K562 (cell line): ENCODE results near the gene TRMT112. TPM values are rescaled to one million over a fixed set of nuclear protein-coding genes. Genes with fewer than 3 reads are reported as not detected.

Source experiments
- ATAC-seq: fragments of 200-7000 bp; cut with Tn5 transposase; 3 replicates; pipeline ENCODE4 v1.9.1; 2020; ENCODE audit warnings: moderate library complexity
- BruUV-seq: library from RNA; stranded (reverse); fragments of 400-500 nt; replicated peaks from 2 replicates; lab custom pipeline; 2021; lab: Mats Ljungman, UMichigan
- CTCF ChIA-PET: fragments of 300-600 bp; formaldehyde crosslinking; extraction: SDS; loops from one replicate; lab custom pipeline; 2021; ENCODE audit warnings: low intra/inter-chr PET ratio; lab: Yijun Ruan, JAX
- POLR2A ChIA-PET: fragments of 300-600, 350-650 bp; sonication (Branson Sonifier 250); formaldehyde crosslinking; extraction: SDS; loops from one replicate; lab custom pipeline; 2021; ENCODE audit warnings: antibody characterized with exemption, inconsistent platforms; lab: Yijun Ruan, JAX
- DNase-seq, 4 experiments: peaks; one replicate each; pipeline versions ENCODE4 v3.0.0 to v3.0.0-alpha.2; 2011 to 2018; ENCODE audit warnings: low spot score in 3 of 4, mixed read lengths in 3 of 4; ENCODE audit errors: extremely low read depth in 1 of 4
- FAIRE-seq: peaks from 2 replicates; lab custom pipeline; 2011; peaks lifted over from hg19 to GRCh38; lab: Jason Lieb, UNC
- H2AFZ ChIP-seq: 2 replicates; pipeline ENCODE4 v1.6.0; 2011; ENCODE audit warnings: low read depth, low read length, control low read depth, inconsistent platforms
- H3K27ac ChIP-seq: fragments of 200-600 bp; 3 replicates; pipeline ENCODE4 v1.8.0; 2011; ENCODE audit warnings: low read depth, mild to moderate bottlenecking, control low read depth, inconsistent platforms, low read length, moderate library complexity, mixed read lengths; ENCODE audit errors: extremely low read depth
- H3K27me3 ChIP-seq, 2 experiments: fragments of 300-600 bp in 1 of 2; 2 replicates in 1 of 2; 3 replicates in 1 of 2; pipeline versions ENCODE4 v1.6.0 to v1.8.0; 2011; ENCODE audit warnings: inconsistent platforms in 2 of 2, low read length in 2 of 2, mild to moderate bottlenecking in 1 of 2, mixed read lengths in 1 of 2, moderate library complexity in 1 of 2; ENCODE audit not compliant: control insufficient read depth in 2 of 2, insufficient read depth in 2 of 2
- H3K36me3 ChIP-seq: fragments of 300-600 bp; 3 replicates; pipeline ENCODE4 v1.8.0; 2011; ENCODE audit warnings: mild to moderate bottlenecking, low read length, inconsistent platforms; ENCODE audit not compliant: control insufficient read depth, insufficient read depth
- H3K4me1 ChIP-seq, 2 experiments: fragments of 200-600 bp in 1 of 2; replicated peaks in 1 of 2; 2 replicates in 1 of 2; 3 replicates in 1 of 2; pipeline versions ENCODE4 v1.5.1 to v1.8.0; 2011; ENCODE audit warnings: inconsistent platforms in 2 of 2, low read length in 2 of 2, mild to moderate bottlenecking in 1 of 2, mixed read lengths in 1 of 2, moderate library complexity in 1 of 2; ENCODE audit not compliant: control insufficient read depth in 2 of 2, insufficient read depth in 2 of 2
- H3K4me2 ChIP-seq: 2 replicates; pipeline ENCODE4 v1.6.1; 2011; ENCODE audit warnings: low read length, control low read depth, inconsistent platforms, mixed read lengths; ENCODE audit not compliant: insufficient read depth
- H3K4me3 ChIP-seq: fragments of 200-600 bp; sonication (generic), shearing (Covaris generic); 2 replicates; pipeline ENCODE4 v1.5.1; 2016; ENCODE audit warnings: control low read depth, inconsistent platforms
- H3K79me2 ChIP-seq: fragments of 200-600 bp; 3 replicates; pipeline ENCODE4 v1.8.0; 2011; ENCODE audit warnings: low read length, inconsistent platforms; ENCODE audit not compliant: control insufficient read depth, insufficient read depth
- H3K9ac ChIP-seq, 2 experiments: 2 replicates each; pipeline versions ENCODE4 v1.6.0 to v1.6.1; 2011; ENCODE audit warnings: low read depth in 2 of 2, low read length in 2 of 2, control low read depth in 1 of 2, inconsistent platforms in 1 of 2, mild to moderate bottlenecking in 1 of 2, mixed read lengths in 1 of 2; ENCODE audit not compliant: insufficient read depth in 1 of 2
- H3K9me1 ChIP-seq: one replicate; pipeline ENCODE4 v1.6.0; 2011; ENCODE audit warnings: inconsistent platforms, mild to moderate bottlenecking, low read length, moderate library complexity; ENCODE audit not compliant: control insufficient read depth, insufficient read depth
- H3K9me3 ChIP-seq: replicated peaks from 2 replicates; pipeline ENCODE4 v1.5.1; 2011; ENCODE audit warnings: low read depth, low read length, inconsistent platforms; ENCODE audit not compliant: control insufficient read depth, insufficient read depth
- H4K20me1 ChIP-seq: replicated peaks from 2 replicates; pipeline ENCODE4 v1.6.1; 2011; ENCODE audit warnings: low read length, inconsistent platforms, mixed read lengths; ENCODE audit not compliant: control insufficient read depth, insufficient read depth
- PCBP2 ChIP-seq: fragments of 200-400 bp; formaldehyde crosslinking; IDR thresholded peaks from 2 replicates; pipeline ENCODE4 v1.6.1; 2018; ENCODE audit warnings: low read length, low read depth, mild to moderate bottlenecking, moderate library complexity; ENCODE audit not compliant: poor library complexity, severe bottlenecking
- POLR2G ChIP-seq: fragments of 200-400 bp; formaldehyde crosslinking; IDR thresholded peaks from 2 replicates; pipeline ENCODE4 v1.6.1; 2017; ENCODE audit warnings: low read depth, mild to moderate bottlenecking, antibody characterized with exemption, low read length, moderate library complexity
- RBFOX2 ChIP-seq: fragments of 200-400 bp; formaldehyde crosslinking; IDR thresholded peaks from 2 replicates; pipeline ENCODE4 v1.6.1; 2017; ENCODE audit warnings: low read depth, mild to moderate bottlenecking, low read length, moderate library complexity
- RBM22 ChIP-seq: fragments of 200-400 bp; formaldehyde crosslinking; IDR thresholded peaks from 2 replicates; pipeline ENCODE4 v1.6.1; 2018; ENCODE audit warnings: low read length, low read depth; ENCODE audit not compliant: poor library complexity, severe bottlenecking
- RUNX1 ChIP-seq: sonication (generic); IDR thresholded peaks from 2 replicates; pipeline ENCODE4 v1.6.1; 2016; ENCODE audit warnings: antibody characterized with exemption, low read depth
- SNRNP70 ChIP-seq: fragments of 200-400 bp; formaldehyde crosslinking; optimal IDR thresholded peaks from 2 replicates; pipeline ENCODE3; 2017; ENCODE audit warnings: low read depth, low read length
- ZKSCAN1 ChIP-seq: fragments of 150-350 bp; IDR thresholded peaks from 2 replicates; pipeline ENCODE4 v1.6.1; 2016; ENCODE audit warnings: low read depth, low read length
- WGBS: fragments of 100-300 bp; shearing (Covaris generic); methylation state at CpG from one replicate; pipeline ENCODE4 v1.1.6; 2016; ENCODE audit warnings: low coverage, mixed read lengths; ENCODE audit not compliant: insufficient coverage; ENCODE audit errors: missing lambda C conversion rate; 5-methylcytosine and 5-hydroxymethylcytosine counted together
- in situ Hi-C: fragments of 300-500 bp; cut with MboI; formaldehyde crosslinking; loops from 4 replicates; pipeline ENCODE4 v1.15.0; 2018; ENCODE audit warnings: inconsistent platforms, mixed read lengths
- intact Hi-C: fragments of 100-400 bp; cut with micrococcal nuclease; formaldehyde crosslinking; loops from 2 replicates; pipeline ENCODE4 v1.14.2; 2022
- polyA plus RNA-seq, 8 experiments: library from polyadenylated mRNA; depleted of rRNA in 4 of 8; stranded (reverse) in 5 of 8; unstranded in 3 of 8; fragments of >200 nt; fragmentation: Nextera tagmentation in 2 of 8; fragmentation: Illumina TruSeq in 1 of 8; extraction: Ambion mirVana in 2 of 8; extraction: Trizol in 1 of 8; gene quantifications; 2 replicates each; pipeline versions ENCODE4 v1.2.1 to v1.2.3, GENCODE V29; 2011 to 2014; ENCODE audit warnings: inconsistent platforms in 1 of 8, missing spikeins in 1 of 8
- total RNA-seq, 7 experiments: library from RNA; depleted of rRNA in 6 of 7; stranded (reverse); fragments of >200 nt in 6 of 7; fragmentation: Illumina TruSeq in 2 of 7; extraction: Trizol in 2 of 7; gene quantifications; 2 replicates each; pipeline versions ENCODE4 v1.2.1 to v1.2.3, GENCODE V29; 2011 to 2021; ENCODE audit warnings: low replicate concordance in 1 of 7

TRMT112 gene
- total and polyA plus RNA-seq, 9 of the 15 experiments (the other 6 are each of a cell fraction or from before 2014, with no cell fraction given): 162 to 444 (median 300) TPM

- in situ Hi-C loops (no loop called here), intact Hi-C loops (no loop called here)
- no peak overlapping the region for H2AFZ ChIP-seq
- DNase-seq (no peak), FAIRE-seq (no peak), ATAC-seq (no peak)
- 0 out of 4 replicates have a peak overlapping the region, but pooled peaks of 1 of the 2 experiments have one; percentile 22 for H3K9ac ChIP-seq
- WGBS: 89% methylated on average over 10 of the region's 10 CpGs
- H3K4me1 ChIP-seq: peaks cover 17 to 33% of the 10 kb centered on the region in 2 experiments
- peaks cover 17% of the 10 kb centered on the region for H3K79me2 ChIP-seq
- H3K36me3 ChIP-seq: peaks cover 62% of the 10 kb centered on the region; the same call in 2 of the 3 replicates
- no peaks in the 10 kb centered on the region for H4K20me1 ChIP-seq
- ChIA-PET POLR2A (interaction anchor here (1.2 kb wide), 1 partner anchor 10 kb away, joined by 3 read pairs; no protein-coding TSS in a partner anchor), CTCF (no interaction called here)
- no peak overlapping the region for H3K27ac ChIP-seq
- no peak overlapping the region for H3K4me2 ChIP-seq
- no peaks in the 10 kb centered on the region for H3K9me1 ChIP-seq
- H3K4me3 ChIP-seq: no peak overlapping the region
- TF ChIP-seq ZKSCAN1 (peak; percentile 38; the same call in 1 of the 2 replicates), SNRNP70 (no peak)
- no TSS peak for BruUV-seq
- no peaks in the 10 kb centered on the region for H3K27me3 ChIP-seq
- no peaks in the 10 kb centered on the region for H3K9me3 ChIP-seq
These were observed 45.0 kb upstream of the TRMT112 start for GRCh38 chr11:64362339-64362738.

DNA sequence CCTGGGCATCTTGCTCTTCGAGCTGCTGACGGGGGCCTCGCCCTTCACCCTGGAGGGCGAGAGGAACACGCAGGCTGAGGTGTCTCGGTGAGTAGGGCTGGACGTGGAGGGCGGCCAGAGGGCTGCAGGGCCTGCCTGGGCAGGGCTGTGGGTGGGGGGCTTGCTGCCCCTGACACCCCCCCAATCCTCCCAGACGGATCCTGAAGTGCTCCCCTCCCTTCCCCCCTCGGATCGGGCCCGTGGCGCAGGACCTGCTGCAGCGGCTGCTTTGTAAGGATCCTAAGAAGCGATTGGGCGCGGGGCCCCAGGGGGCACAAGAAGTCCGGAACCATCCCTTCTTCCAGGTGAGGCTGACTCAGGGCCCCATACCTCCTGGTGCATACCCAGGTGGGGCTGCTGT is 44.3 kb upstream of the TRMT112 start:
- TF ChIP-seq RBFOX2 (peak; percentile 48; the same call in 1 of the 2 replicates), RUNX1 (no peak), PCBP2 (no peak), RBM22 (peak; percentile 33), POLR2G (peak; percentile 43; the same call in 1 of the 2 replicates)
- TF ChIP-seq, all 486 proteins: peak for 3
- Histone ChIP-seq H3K36me3 (peaks cover 59% of the 10 kb centered on the region; the same call in 2 of the 3 replicates), H3K4me2 (no peak overlapping the region), H3K4me1 (peaks cover 23 to 40% of the 10 kb centered on the region in 2 experiments), H3K27ac (no peak overlapping the region), H4K20me1 (no peaks in the 10 kb centered on the region), H3K27me3 (no peaks in the 10 kb centered on the region), H3K4me3 (no peak overlapping the region), H3K79me2 (peaks cover 21% of the 10 kb centered on the region), H3K9me3 (no peaks in the 10 kb centered on the region), H2AFZ (no peak overlapping the region), H3K9me1 (peaks cover 2% of the 10 kb centered on the region), H3K9ac (no peak overlapping the region)
- intact Hi-C loops (no loop called here), in situ Hi-C loops (no loop called here)
- WGBS: 99% methylated on average over 9 of the region's 18 CpGs
- BruUV-seq: no TSS peak
- ChIA-PET POLR2A (no interaction called here), CTCF (no interaction called here)
- FAIRE-seq (no peak), DNase-seq (no peak), ATAC-seq (no peak)
